ENCODE results near the gene NOL3. TPM values are rescaled to one million over a fixed set of nuclear protein-coding genes. Genes with fewer than 3 reads are reported as not detected.
A peak's percentile ranks its signal among the peaks of the same experiment; 100 is the strongest.

Gene NOL3
- polyA plus RNA-seq, 3 donors = 2.7 to 17.0 (median 3.8) TPM

GRCh38 chr16:67202956-67203493 lies 32.7 kb downstream of the NOL3 start:
- Histone ChIP-seq H4K20me1 (ENCODE audit: insufficient read depth, low read length) (peaks cover 20% of the 10 kb centered on the region), H3K27ac (ENCODE audit: low read depth in 1 of 2, low read length in 2 of 2) (no peak overlapping the region)

GRCh38 chr16:67204076-67204475 lies 33.7 kb downstream of the NOL3 start:
- peak overlapping the region in 1 of 7 donors; percentile 10 for H3K27ac Mint-ChIP-seq
- TF ChIP-seq CTCF (IDR thresholded peaks at IDR 0.05) = no peak
- peaks cover 9% of the 10 kb centered on the region for H4K20me1 ChIP-seq (ENCODE audit: insufficient read depth, low read length)
- H3K4me1 Mint-ChIP-seq = peaks cover 2% of the 10 kb centered on the region
- H3K4me3 ChIP-seq (replicated peaks in 1 of 3; ENCODE audit: low read depth in 2 of 3, low read length in 3 of 3) = no peak overlapping the region
- peaks cover 38 to 65% of the 10 kb centered on the region in 2 donors for H3K36me3 Mint-ChIP-seq
- DNase-seq = no peak
- H3K4me3 Mint-ChIP-seq = no peak overlapping the region
- no peaks in the 10 kb centered on the region for H3K27me3 ChIP-seq (ENCODE audit: control insufficient read depth in 2 of 2, insufficient read depth in 2 of 2, low read length in 2 of 2)
- peaks cover 43 to 60% of the 10 kb centered on the region in 2 donors for H3K36me3 ChIP-seq (replicated peaks in 1 of 2; ENCODE audit: control insufficient read depth in 1 of 2, insufficient read depth in 2 of 2, low read length in 2 of 2)
- intact Hi-C loops (cut with micrococcal nuclease) = no loop called here
- no peaks in the 10 kb centered on the region for H3K4me1 ChIP-seq (ENCODE audit: control insufficient read depth in 1 of 2, insufficient read depth in 2 of 2, low read length in 2 of 2)
- H3K27me3 Mint-ChIP-seq (ENCODE audit: low read depth in 3 of 3) = peaks cover 0 to 5% (median 1%) of the 10 kb centered on the region in 3 donors
- no peak overlapping the region for H3K27ac ChIP-seq (ENCODE audit: low read depth in 1 of 2, low read length in 2 of 2)
- 94% methylated on average over 3 of the region's 4 CpGs for WGBS (ENCODE audit: insufficient coverage)
- no peak overlapping the region for H3K4me2 ChIP-seq (replicated peaks; ENCODE audit: extremely low read depth, low read length, poor library complexity, severe bottlenecking)
- peaks cover 0 to 2% (median 0%) of the 10 kb centered on the region in 7 donors for H3K9me3 Mint-ChIP-seq
- H3K79me2 ChIP-seq (ENCODE audit: insufficient read depth, low read length) = no peaks in the 10 kb centered on the region
- no peak overlapping the region for H3K9ac ChIP-seq (ENCODE audit: insufficient read depth, low read length, poor library complexity, severe bottlenecking)
- H3K9me3 ChIP-seq (replicated peaks in 1 of 2; ENCODE audit: control insufficient read depth in 1 of 2, insufficient read depth in 1 of 2, low read length in 2 of 2) = no peaks in the 10 kb centered on the region
- H2AFZ ChIP-seq (ENCODE audit: insufficient read depth, low read depth, low read length, poor library complexity, severe bottlenecking) = no peak overlapping the region

More at GRCh38 chr16:67202956-67203493, 32.7 kb downstream of the NOL3 start:
- Histone ChIP-seq H3K9ac (ENCODE audit: insufficient read depth, low read length, poor library complexity, severe bottlenecking) (no peak overlapping the region), H3K4me2 (replicated peaks; ENCODE audit: extremely low read depth, low read length, poor library complexity, severe bottlenecking) (no peak overlapping the region), H3K4me1 (ENCODE audit: control insufficient read depth in 1 of 2, insufficient read depth in 2 of 2, low read length in 2 of 2) (no peaks in the 10 kb centered on the region), H3K79me2 (ENCODE audit: insufficient read depth, low read length) (no peaks in the 10 kb centered on the region), H3K36me3 (replicated peaks in 1 of 2; ENCODE audit: control insufficient read depth in 1 of 2, insufficient read depth in 2 of 2, low read length in 2 of 2) (peaks cover 46 to 70% of the 10 kb centered on the region in 2 donors), H3K27me3 (ENCODE audit: control insufficient read depth in 2 of 2, insufficient read depth in 2 of 2, low read length in 2 of 2) (no peaks in the 10 kb centered on the region), H2AFZ (ENCODE audit: insufficient read depth, low read depth, low read length, poor library complexity, severe bottlenecking) (no peak overlapping the region), H3K4me3 (replicated peaks in 1 of 3; ENCODE audit: low read depth in 2 of 3, low read length in 3 of 3) (no peak overlapping the region), H3K9me3 (replicated peaks in 1 of 2; ENCODE audit: control insufficient read depth in 1 of 2, insufficient read depth in 1 of 2, low read length in 2 of 2) (no peaks in the 10 kb centered on the region)
- no peak for TF ChIP-seq CTCF (IDR thresholded peaks at IDR 0.05)
- H3K9me3 Mint-ChIP-seq = peaks cover 0 to 2% (median 0%) of the 10 kb centered on the region in 7 donors
- H3K36me3 Mint-ChIP-seq = peaks cover 44 to 72% of the 10 kb centered on the region in 2 donors
- H3K4me1 Mint-ChIP-seq = peaks cover 4% of the 10 kb centered on the region
- H3K4me3 Mint-ChIP-seq = no peak overlapping the region
- no peak for DNase-seq
- no peak overlapping the region for H3K27ac Mint-ChIP-seq
- peaks cover 0 to 3% (median 1%) of the 10 kb centered on the region in 3 donors for H3K27me3 Mint-ChIP-seq (ENCODE audit: low read depth in 3 of 3)
- 95% methylated on average over 22 of the region's 23 CpGs for WGBS (ENCODE audit: insufficient coverage)
- intact Hi-C loops (cut with micrococcal nuclease) = no loop called here

Data from CD14-positive monocyte (primary cell).